GM12878 (cell line): Measurements from ENCODE around the gene SMPDL3A. TPM values are rescaled to one million over a fixed set of nuclear protein-coding genes. Genes with fewer than 3 reads are reported as not detected.

ENCODE experiments used
- ATAC-seq: fragments of 200-7000 bp; cut with Tn5 transposase; 3 replicates; pipeline ENCODE4 v1.9.1; 2020; ENCODE audit warnings: mild to moderate bottlenecking, moderate library complexity
- BruUV-seq: library from RNA; stranded (reverse); fragments of 400-500 nt; replicated peaks from 2 replicates; lab custom pipeline; 2021; lab: Mats Ljungman, UMichigan
- CTCF ChIA-PET: fragments of 300-600 bp; sonication (Branson Sonifier 250); formaldehyde crosslinking; extraction: SDS; loops from one replicate; lab custom pipeline; 2021; ENCODE audit warnings: inconsistent platforms; lab: Yijun Ruan, JAX
- POLR2A ChIA-PET: fragments of 350-600 bp; formaldehyde crosslinking; extraction: SDS; loops from one replicate; lab custom pipeline; 2021; ENCODE audit warnings: inconsistent platforms; lab: Charles Lee
- RAD21 ChIA-PET: fragments of 300-600 bp; sonication (Branson Sonifier 250); formaldehyde crosslinking; loops from one replicate; lab custom pipeline; 2023; ENCODE audit warnings: antibody characterized with exemption; ENCODE audit not compliant: unreplicated experiment; lab: Charles Lee
- SMC1A ChIA-PET: fragments of 300-600 bp; sonication (Branson Sonifier 250); formaldehyde crosslinking; loops from one replicate; lab custom pipeline; 2023; ENCODE audit not compliant: unreplicated experiment, uncharacterized antibody; lab: Charles Lee
- DNase-seq: peaks from one replicate; pipeline ENCODE4 v3.0.0-alpha.2; 2011; ENCODE audit warnings: low read depth, low spot score
- FAIRE-seq: peaks from 3 replicates; lab custom pipeline; 2011; peaks lifted over from hg19 to GRCh38; lab: Jason Lieb, UNC
- H2AFZ ChIP-seq: 2 replicates; pipeline ENCODE4 v1.6.0; 2011; ENCODE audit warnings: low read depth, low read length, control low read depth; ENCODE audit not compliant: control insufficient read depth
- H3K27ac ChIP-seq: 2 replicates; pipeline ENCODE4 v1.5.1; 2011; ENCODE audit warnings: control low read depth; ENCODE audit not compliant: control insufficient read depth, insufficient read depth
- H3K27me3 ChIP-seq, 2 experiments: replicated peaks in 1 of 2; 2 replicates each; pipeline versions ENCODE4 v1.6.0 to v1.6.1; 2011; ENCODE audit warnings: low read length in 1 of 2; ENCODE audit not compliant: control insufficient read depth in 2 of 2, insufficient read depth in 2 of 2
- H3K36me3 ChIP-seq, 2 experiments: 2 replicates each; pipeline ENCODE4 v1.5.1; 2011; ENCODE audit warnings: low read length in 1 of 2; ENCODE audit not compliant: control insufficient read depth in 2 of 2, insufficient read depth in 2 of 2
- H3K4me1 ChIP-seq: 2 replicates; pipeline ENCODE4 v1.6.1; 2011; ENCODE audit warnings: mild to moderate bottlenecking, low read length, moderate library complexity, mixed read lengths; ENCODE audit not compliant: control insufficient read depth, insufficient read depth
- H3K4me2 ChIP-seq: 2 replicates; pipeline ENCODE4 v1.6.0; 2011; ENCODE audit warnings: control low read depth; ENCODE audit not compliant: control insufficient read depth, insufficient read depth
- H3K4me3 ChIP-seq: fragments of 200-600 bp; sonication (generic); 2 replicates; pipeline ENCODE4 v1.5.1; 2016
- H3K79me2 ChIP-seq: 2 replicates; pipeline ENCODE4 v1.6.0; 2011; ENCODE audit warnings: low read length; ENCODE audit not compliant: control insufficient read depth, insufficient read depth
- H3K9ac ChIP-seq: 2 replicates; pipeline ENCODE4 v1.8.0; 2011; ENCODE audit warnings: low read length, control low read depth, mixed read lengths; ENCODE audit not compliant: control insufficient read depth, insufficient read depth
- H3K9me3 ChIP-seq: replicated peaks from 3 replicates; pipeline ENCODE4 v1.5.1; 2011; ENCODE audit warnings: mild to moderate bottlenecking, low read length; ENCODE audit not compliant: control insufficient read depth, insufficient read depth
- H4K20me1 ChIP-seq: 2 replicates; pipeline ENCODE4 v1.6.0; 2011; ENCODE audit not compliant: control insufficient read depth, insufficient read depth
- BRCA1 ChIP-seq: IDR thresholded peaks from 2 replicates; pipeline ENCODE4 v1.6.1; 2011; ENCODE audit warnings: low read depth, low read length, improper control_type of control experiment
- TAF1 ChIP-seq: IDR thresholded peaks from 2 replicates; pipeline ENCODE4 v1.6.1; 2011; ENCODE audit warnings: mild to moderate bottlenecking, low read depth, low read length, borderline replicate concordance
- WGBS: methylation state at CpG from one replicate; pipeline ENCODE4 v1.1.6; 2016; ENCODE audit warnings: low lambda C conversion rate; ENCODE audit not compliant: insufficient replicate concordance, insufficient coverage; ENCODE audit errors: missing lambda C conversion rate; 5-methylcytosine and 5-hydroxymethylcytosine counted together
- in situ Hi-C: fragments of 300-500 bp; cut with MboI; formaldehyde crosslinking; loops from 9 replicates; pipeline ENCODE4 v1.14.3; 2018; ENCODE audit warnings: mixed read lengths
- intact Hi-C: fragments of 100-400 bp; cut with micrococcal nuclease; formaldehyde crosslinking; loops from one replicate; pipeline ENCODE4 v1.14.2; 2022; ENCODE audit not compliant: unreplicated experiment
- polyA plus RNA-seq, 11 experiments: library from polyadenylated mRNA; depleted of rRNA in 4 of 11; unstranded in 6 of 11; stranded (reverse) in 5 of 11; fragments of >200 nt; fragmentation: Nextera tagmentation in 4 of 11; fragmentation: Illumina TruSeq in 1 of 11; extraction: Ambion mirVana in 4 of 11; extraction: Trizol in 1 of 11; gene quantifications; 1 replicate in 1 of 11; 2 replicates in 10 of 11; pipeline versions ENCODE4 v1.2.1 to v1.2.3, GENCODE V29; 2011 to 2016; ENCODE audit warnings: inconsistent platforms in 2 of 11, missing spikeins in 2 of 11, low read depth in 1 of 11
- total RNA-seq, 4 experiments: library from RNA; depleted of rRNA in 3 of 4; stranded (reverse); fragments of >200 nt in 3 of 4; fragmentation: Illumina TruSeq in 1 of 4; extraction: Trizol in 1 of 4; gene quantifications; 2 replicates each; pipeline versions ENCODE4 v1.2.1 to v1.2.3, GENCODE V29; 2013 to 2021

The SMPDL3A gene
- total and polyA plus RNA-seq, 10 of the 15 experiments (the other 5 are each of a cell fraction or from before 2014, with no cell fraction given) = 0.05 to 0.91 (median 0.09) TPM; not detected in 3

DNA sequence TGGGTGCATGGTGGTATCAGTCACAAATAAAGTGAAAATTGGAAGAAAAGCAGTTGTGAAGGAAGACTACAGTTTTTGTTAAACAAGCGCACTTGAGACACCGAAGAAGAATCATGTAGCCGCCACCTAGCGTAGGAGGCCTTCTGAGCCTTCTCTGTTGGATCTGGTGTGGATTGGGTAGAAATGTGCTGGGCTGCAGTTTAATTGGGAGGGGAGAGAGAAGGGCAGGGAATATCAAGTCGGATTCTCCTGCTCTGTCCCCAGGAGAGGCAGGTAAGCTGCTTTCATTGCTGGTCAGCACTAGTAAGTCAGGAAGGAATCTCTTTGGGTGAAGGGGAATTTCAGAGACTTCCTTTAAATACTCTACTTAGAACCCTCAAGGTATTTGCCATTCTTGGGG, 10.8 kb upstream of the SMPDL3A start:
- Histone ChIP-seq H3K27ac (no peak overlapping the region), H3K4me3 (no peak overlapping the region), H3K4me1 (no peaks in the 10 kb centered on the region), H3K36me3 (no peaks in the 10 kb centered on the region), H3K27me3 (no peaks in the 10 kb centered on the region), H2AFZ (no peak overlapping the region), H3K79me2 (no peaks in the 10 kb centered on the region), H3K9me3 (no peaks in the 10 kb centered on the region), H3K9ac (no peak overlapping the region), H4K20me1 (no peaks in the 10 kb centered on the region)
- RAD21 ChIA-PET = no interaction called here
- BruUV-seq = no TSS peak
- in situ Hi-C loops (no loop called here), intact Hi-C loops (no loop called here)
- CTCF ChIA-PET = interaction anchor here (1.3 kb wide), 1 partner anchor 12 kb away, joined by 3 read pairs; no protein-coding TSS in a partner anchor
- SMC1A ChIA-PET = interaction anchor here (0.9 to 1.5 kb wide), 2 partner anchors 33 to 56 kb away, joined by 3 read pairs; no protein-coding TSS in a partner anchor
- POLR2A ChIA-PET = no interaction called here
- FAIRE-seq = no peak
- no peak for TF ChIP-seq TAF1
- TF ChIP-seq, all 136 proteins: peak for 0
- H3K4me2 ChIP-seq = no peak overlapping the region
- no peak for DNase-seq
- 79% methylated on average over 5 of the region's 5 CpGs for WGBS
- ATAC-seq = no peak

DNA sequence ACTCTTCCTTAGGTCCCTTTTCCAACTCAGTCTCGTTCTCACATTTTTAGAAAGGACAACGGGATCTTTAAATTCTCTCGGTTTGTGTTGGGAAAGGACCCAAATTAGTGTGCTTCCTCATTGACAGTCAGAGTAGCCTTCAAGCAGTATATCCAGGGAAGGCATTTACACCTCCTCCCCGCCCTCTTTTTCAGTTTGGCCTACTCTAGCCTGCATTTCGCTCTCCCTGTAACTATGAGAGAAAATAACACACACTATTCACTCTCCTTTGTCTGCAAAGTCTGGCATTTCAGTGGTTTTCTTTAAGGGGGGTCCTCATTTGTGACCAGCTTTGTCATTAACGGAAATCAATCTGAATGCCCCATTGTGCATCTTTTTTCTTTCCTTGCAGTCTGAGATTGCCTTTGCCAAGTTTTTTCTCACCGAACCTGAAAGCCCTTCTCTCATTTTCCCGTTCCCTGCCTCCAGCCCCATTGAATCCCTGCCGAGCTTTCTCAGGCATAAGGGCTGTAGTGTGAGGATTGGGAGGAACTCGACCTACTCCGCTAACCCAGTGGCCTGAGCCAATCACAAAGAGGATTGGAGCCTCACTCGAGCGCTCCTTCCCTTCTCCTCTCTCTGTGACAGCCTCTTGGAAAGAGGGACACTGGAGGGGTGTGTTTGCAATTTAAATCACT, 9.9 kb upstream of the SMPDL3A start:
- FAIRE-seq (no peak), ATAC-seq (no peak), DNase-seq (no peak)
- Histone ChIP-seq H3K4me3 (no peak overlapping the region), H3K36me3 (no peaks in the 10 kb centered on the region), H3K4me2 (no peak overlapping the region), H3K4me1 (no peaks in the 10 kb centered on the region), H3K79me2 (no peaks in the 10 kb centered on the region), H3K9me3 (no peaks in the 10 kb centered on the region), H3K27me3 (no peaks in the 10 kb centered on the region), H2AFZ (no peak overlapping the region), H3K9ac (no peak overlapping the region), H3K27ac (no peak overlapping the region), H4K20me1 (no peaks in the 10 kb centered on the region)
- BruUV-seq = no TSS peak
- no peak for TF ChIP-seq BRCA1
- SMC1A ChIA-PET = interaction anchor here (0.7 to 1.4 kb wide), 2 partner anchors 56 to 208 kb away, joined by 3 read pairs; no protein-coding TSS in a partner anchor
- intact Hi-C loops = no loop called here
- CTCF ChIA-PET = interaction anchor here (0.6 to 1.5 kb wide), 5 partner anchors 10 to 90 kb away, joined by 3 to 4 read pairs (median 4); partner anchors contain the start of gene SMPDL3A
- POLR2A ChIA-PET = interaction anchor here (1.1 kb wide), 1 partner anchor 10 kb away, joined by 3 read pairs; the partner anchor contains the start of gene SMPDL3A
- in situ Hi-C loops = no loop called here
- WGBS = 31% methylated on average over 12 of the region's 13 CpGs
- RAD21 ChIA-PET = interaction anchor here (0.8 to 1.5 kb wide), 4 partner anchors 10 to 59 kb away, joined by 3 to 5 read pairs (median 4); partner anchors contain the start of gene SMPDL3A
